Stimulated activated CD8-positive, alpha-beta memory T cell treated with anti-CD3 and anti-CD28 coated beads, Interleukin-4, amount 100 ng/mL, for 4 hours (primary cell): ENCODE measurements around the gene MRPL41.
"Not testable (repeated sequence)": the region's sequence is repeated elsewhere in the genome, so short reads cannot be mapped to it uniquely, and the experiment has no call there.

Experiments
- DNase-seq, 2 donors: peaks; one replicate each; pipeline ENCODE4 v3.0.0-alpha.2; 2020; ENCODE audit warnings: low read depth in 2 of 2, low spot score in 1 of 2

MRPL41 gene

DNA sequence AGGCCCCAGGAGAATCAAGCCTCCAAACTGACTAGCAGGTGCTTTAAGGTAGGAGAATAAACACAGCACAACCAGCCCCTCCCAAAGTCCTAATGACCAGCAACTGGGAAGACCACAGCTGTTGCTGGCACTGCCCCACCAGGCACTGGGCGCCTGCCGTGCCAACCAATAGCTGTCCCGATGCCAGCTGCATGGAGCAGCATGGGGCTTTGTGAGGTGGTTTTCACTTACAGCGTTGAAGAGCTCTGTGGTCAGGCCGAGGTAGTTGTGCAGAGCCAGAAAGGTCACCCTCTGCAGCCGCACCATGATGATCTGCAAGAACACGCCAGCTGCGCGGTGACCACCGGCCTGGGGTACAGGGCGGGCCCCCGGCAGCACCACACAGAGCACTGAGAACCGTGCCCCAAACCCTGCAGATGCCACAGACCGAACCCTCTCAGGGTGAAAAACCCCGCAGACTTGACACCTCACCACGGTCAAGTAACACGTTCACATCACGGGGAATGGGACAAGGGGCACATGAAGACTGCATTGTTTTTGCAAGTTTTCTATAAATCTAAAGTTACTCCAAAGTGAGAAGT is 30.2 kb upstream of the MRPL41 start:
- DNase-seq: no peak

DNA sequence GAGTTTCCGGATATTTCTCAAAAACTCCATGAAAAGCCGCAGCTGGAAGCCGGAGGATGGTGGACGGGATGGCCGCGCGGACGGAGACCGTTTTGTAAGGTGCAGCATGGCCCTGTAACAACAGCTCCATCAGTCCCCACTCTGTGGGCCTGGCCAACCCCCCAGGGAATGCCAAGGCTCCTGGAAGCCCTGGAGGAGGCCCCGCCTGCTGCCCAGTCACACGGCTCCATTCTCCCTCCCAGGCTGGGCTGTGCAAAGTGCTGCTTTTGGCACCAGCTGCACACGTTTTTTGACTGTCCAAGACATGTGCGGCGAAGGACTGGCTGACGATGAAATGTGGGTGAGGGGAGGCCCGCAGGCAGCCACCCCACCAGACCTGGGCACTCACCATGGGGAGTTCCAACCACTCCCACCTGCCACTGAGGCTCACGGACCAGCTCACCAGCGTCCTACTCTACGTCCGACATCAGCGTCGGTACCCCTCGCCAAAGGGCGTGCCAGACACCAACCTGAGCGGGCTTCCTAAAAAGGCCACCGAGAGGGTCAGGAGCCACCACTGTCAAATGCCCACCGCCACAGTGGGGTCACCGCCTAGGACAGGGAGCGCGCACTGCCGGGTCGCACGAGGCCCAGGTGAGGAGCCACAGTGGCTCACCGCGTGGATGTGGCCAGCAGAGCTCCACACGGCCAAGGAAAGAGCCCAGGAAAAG is 28.8 kb upstream of the MRPL41 start:
- DNase-seq: no peak

- no peak for DNase-seq
Measured at GRCh38 chr9:137524161-137524980, 27.3 kb upstream of the MRPL41 start.

DNA sequence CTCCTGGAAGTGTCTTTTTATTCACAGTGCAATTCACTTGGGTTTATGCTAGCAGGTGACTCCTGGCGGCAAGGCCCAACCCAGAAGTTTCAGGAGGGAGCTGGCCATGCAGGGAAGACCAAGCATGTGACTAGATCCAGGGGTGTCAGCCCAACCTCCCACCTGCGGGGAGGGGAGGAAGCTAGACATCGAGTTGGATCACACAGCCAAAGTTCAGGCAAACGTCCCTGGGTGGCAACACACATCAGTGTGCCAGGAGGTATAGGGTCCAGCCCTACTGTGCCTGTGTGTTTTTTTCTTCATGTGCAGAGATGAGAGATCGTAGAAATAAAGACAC is 26.7 kb upstream of the MRPL41 start:
- no peak for DNase-seq

- DNase-seq: no peak
Measured at GRCh38 chr9:137530331-137530730, 21.3 kb upstream of the MRPL41 start.

DNA sequence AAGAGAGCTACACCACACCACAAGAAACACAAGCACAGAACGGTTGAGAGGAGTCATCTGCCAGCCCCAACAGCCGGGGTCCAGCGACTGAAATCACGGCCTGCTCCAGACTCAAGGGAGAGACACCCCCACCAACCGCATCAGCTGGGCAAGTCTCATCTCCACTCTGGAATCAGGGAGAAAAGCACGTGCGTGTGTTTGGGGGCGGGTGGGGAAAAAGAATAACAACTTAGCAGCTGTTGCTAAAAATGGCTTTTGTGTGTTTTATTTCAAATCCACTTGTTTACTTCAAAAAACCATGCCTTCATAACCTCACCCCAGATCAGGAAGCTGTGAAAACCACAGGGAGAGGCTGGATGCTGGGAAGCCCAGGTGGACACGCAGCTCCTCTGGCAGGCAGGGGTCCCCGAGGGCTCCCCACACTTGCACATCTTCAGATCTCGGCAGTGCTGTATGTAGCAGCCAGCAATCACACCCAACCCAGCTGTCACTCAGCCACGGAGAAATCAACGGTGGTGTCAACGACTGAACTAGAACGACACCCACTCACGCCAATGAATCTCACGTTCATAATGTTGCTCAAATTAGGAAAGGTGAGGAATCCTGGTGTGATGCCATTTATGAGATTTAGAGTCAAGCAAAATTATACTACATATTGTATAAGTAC is 20.4 kb upstream of the MRPL41 start:
- no peak for DNase-seq

DNA sequence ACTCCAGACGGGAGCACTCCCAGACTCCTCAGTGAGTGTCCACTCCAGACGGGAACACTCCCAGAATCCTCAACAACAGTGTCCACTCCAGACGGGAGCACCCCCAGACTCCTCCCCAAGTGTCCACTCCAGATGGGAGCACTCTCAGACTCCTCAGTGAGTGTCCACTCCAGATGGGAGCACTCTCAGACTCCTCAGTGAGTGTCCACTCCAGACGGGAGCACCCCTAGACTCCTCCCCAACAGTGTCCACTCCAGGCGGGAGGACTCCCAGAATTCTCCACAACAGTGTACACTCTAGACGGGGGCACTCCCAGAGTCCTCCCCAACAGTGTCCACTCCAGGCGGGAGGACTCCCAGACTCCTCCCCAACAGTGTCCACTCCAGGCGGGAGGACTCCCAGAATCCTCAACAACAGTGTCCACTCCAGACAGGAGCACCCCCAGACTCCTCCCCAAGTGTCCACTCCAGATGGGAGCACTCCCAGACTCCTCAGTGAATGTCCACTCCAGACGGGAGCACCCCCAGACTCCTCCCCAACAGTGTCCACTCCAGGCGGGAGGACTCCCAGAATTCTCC is 18.7 kb upstream of the MRPL41 start:
- not testable (repeated sequence) for DNase-seq

DNA sequence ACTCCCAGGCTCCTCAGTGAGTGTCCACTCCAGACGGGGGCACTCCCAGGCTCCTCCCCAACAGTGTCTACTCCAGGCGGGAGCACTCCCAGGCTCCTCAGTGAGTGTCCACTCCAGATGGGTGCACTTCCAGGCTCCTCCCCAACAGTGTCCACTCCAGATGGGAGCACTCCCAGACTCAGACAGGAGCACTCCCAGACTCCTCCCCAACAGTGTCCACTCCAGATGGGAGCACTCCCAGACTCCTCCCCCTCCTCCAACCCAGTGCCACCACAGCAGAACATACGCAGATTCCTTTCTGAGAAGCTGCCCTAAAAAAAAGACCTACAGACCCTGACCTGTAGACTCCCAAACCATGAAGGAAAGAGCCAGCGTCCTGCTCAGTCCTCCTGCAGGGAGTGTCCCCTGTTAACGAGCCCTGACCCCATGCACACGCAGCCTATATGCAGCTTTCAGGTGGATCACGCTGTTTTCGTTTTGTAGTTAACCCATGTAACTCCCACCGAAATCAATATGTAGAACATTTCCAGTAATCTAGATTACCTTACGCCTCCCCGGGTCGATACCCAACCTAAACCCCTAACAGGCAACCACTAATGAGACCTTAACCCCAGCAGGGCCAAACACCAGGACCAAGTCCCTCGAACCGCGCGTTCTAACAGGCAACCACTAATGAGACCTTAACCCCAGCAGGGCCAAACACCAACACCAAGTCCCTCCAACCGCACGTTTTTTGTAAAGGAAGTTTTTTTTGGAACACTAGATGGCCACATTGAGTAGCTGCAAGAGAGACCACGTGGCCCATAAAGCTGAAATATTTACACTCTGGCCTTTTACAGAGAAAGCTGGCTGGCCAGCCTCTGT is 17.2 kb upstream of the MRPL41 start:
- no peak for DNase-seq

DNA sequence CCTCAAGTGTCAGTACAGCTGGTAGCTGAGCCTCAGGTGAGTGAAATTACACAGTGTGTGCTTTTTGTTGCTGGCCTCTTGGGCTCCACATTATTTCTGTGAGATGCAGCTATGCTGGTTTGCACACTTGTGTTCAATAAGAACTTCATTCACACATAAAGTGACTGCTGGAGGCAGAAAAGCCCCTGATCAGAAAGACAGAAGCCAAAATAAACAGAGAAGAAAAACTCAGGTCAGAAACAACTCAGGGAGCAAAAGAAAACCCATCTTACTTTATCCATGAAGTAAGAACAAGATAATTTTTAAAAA is 16.6 kb upstream of the MRPL41 start:
- DNase-seq: no peak

- DNase-seq: not testable (repeated sequence)
Measured at GRCh38 chr9:137536594-137537131, 15.0 kb upstream of the MRPL41 start.

- DNase-seq: no peak
Measured at GRCh38 chr9:137538058-137538457, 13.6 kb upstream of the MRPL41 start.

- DNase-seq: no peak
Measured at GRCh38 chr9:137540536-137540935, 11.1 kb upstream of the MRPL41 start.

DNA sequence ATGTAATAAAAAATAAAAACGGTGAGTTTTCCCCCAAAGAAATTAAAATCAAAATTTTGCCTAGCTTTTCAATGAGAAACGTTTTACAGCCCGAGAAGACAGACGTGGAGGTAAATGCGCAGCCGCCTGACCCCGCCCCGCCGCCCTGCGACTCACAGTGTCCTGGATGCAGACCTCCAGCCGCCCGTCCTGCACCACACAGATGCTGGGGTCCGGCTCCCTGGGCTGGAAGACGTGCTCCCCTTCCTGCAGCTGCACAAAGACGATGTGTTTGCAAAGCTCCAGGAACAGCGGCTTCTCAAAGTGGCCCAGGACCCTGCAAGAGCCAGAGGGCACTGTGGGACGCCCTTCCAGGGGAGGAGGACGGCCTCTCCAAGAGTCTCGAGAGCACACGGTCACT is 9.2 kb upstream of the MRPL41 start:
- no peak for DNase-seq

DNA sequence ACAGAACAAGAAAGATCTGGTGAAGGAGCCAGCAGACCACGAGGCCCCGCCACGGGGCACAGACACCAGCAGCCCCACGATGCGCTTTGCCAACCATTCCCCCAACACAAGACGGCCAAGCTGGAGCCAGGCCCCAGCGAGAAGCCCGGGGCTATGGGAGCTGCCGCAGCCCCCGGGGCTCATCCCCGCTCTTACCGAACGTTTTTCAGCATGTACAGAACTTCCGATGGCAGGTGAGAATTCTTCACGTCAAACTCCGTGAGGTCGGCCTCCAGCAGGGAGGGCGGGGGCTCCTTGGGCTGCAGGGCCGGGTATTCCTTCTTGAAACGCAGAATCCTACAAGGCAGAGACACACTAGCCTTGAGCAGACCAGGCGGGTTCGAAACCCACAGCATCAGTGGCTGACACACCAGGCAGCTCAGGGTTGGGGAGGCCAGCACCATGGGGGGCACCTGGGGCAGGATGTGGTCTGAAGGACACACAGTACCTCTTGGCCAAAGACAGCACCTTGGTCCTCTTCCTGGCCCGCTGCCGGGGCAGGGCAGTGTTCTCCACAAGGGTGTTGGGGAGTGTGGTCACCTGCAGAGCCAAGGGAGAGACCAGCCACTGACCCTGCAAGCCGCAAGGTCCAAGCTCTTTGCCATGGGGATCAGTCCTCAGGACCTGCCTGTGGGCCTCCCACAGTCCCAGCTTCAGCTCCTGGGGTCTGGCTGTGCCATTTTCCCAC is 8.3 kb upstream of the MRPL41 start:
- no peak for DNase-seq

- DNase-seq: no peak
Measured at GRCh38 chr9:137544176-137544760, 7.4 kb upstream of the MRPL41 start.

DNA sequence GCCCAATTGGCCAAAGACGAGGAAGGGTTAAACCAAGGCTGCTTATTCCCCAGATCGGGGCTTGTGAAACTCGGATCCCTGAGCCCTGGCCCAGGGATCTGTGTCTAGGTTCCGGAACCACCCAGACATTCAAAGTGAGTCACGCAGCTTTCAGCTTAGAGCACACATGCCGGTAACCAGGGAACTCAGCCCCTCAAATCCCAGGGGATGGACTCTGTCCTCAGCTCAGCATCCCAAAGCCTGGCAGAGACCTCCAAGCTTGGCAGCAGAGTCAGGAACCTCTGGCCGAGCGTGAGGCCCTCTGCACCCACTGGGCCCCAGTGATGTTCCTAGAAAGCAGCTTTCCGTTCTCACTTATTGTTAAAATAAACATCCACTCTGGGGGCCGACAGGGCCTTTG is 6.6 kb upstream of the MRPL41 start:
- DNase-seq: no peak

DNA sequence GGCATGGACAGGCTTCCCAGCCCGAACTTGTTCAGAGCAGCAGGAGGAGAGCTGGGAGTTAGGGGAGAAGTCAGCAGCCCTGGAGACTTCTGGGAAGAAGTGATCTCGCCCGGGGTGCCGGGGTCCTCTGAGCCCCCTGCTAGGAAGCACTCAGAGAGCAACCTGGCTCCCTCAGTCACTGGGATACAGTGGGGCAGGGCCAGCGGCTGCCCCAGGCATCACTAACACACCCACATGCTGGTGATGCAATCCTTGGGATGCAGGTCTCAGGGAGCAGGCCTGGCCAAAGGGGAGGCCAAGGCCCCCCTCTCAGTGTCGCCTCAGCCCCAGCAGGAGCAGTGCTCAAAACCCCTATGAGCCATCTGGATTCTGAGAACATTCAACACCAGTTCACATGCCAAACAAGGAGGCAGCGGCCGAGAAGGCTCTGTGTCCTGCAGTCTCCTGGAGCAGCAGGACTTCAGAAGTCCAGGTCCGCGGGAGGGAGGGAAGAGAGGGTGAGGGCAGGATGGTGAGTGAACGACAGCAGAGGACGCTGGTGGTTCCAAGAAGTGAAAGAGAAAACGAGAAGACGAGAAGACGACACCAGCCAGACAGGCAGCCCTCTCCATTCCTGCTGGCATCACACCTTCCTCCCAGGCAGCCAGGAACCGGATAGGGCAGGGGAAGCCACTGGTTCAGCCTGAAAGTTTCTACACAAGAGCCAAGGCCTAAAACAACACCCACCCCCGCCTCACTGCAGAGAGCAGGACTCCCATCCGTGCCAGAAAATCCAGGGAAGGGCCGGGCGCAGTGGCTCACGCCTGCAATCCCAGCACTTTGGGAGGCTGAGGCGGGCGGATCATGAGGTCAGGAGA is 3.8 kb upstream of the MRPL41 start:
- no peak for DNase-seq

DNA sequence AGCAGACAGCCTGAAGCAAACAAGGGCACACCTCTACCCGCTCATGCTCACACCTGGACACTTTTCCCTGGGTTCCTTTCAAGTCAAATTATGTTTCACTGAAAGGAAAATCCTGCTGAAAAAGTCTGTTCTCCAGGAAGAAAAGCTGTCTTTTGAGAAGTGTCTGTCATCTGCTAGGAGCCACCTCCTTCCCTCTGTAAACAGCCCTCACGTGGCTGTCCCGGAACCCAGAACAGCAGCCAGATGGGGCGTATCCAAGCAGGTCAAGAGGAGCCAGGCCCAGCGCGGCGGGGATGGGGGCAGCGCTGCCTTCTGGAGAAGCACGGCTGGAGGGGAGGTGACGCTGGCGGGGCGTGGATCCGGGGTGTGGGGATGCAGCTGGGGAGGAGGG is 1.5 kb upstream of the MRPL41 start, which contains the start of gene PNPLA7:
PNPLA7 (minus strand) TSS at position 172 of the 391 bp plus-strand sequence. CDS start 205 bp downstream, outside the sequence.
- DNase-seq: no peak

DNA sequence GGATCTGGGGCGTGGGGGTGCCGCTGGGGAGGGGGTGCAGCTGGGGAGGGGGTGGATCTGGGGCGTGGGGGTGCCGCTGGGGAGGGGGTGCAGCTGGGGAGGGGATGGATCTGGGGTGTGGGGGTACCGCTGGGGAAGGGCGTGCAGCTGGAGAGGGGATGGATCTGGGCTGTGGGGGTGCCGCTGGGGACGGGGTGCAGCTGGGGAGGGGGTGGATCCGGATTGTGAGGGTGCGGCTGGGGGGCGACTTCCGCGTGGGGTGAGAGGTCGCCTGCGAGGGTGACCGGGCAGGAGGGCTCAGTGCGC is 768 bp upstream of the MRPL41 start:
- DNase-seq: not testable (repeated sequence)
